K562 (cell line): ENCODE results near the gene CSTF1. TPM values are rescaled to one million over a fixed set of nuclear protein-coding genes. Genes with fewer than 3 reads are reported as not detected.

Source experiments
- ATAC-seq: fragments of 200-7000 bp; cut with Tn5 transposase; 3 replicates; pipeline ENCODE4 v1.9.1; 2020; ENCODE audit warnings: moderate library complexity
- BruUV-seq: library from RNA; stranded (reverse); fragments of 400-500 nt; replicated peaks from 2 replicates; lab custom pipeline; 2021; lab: Mats Ljungman, UMichigan
- CTCF ChIA-PET: fragments of 300-600 bp; formaldehyde crosslinking; extraction: SDS; loops from one replicate; lab custom pipeline; 2021; ENCODE audit warnings: low intra/inter-chr PET ratio; lab: Yijun Ruan, JAX
- POLR2A ChIA-PET: fragments of 300-600, 350-650 bp; sonication (Branson Sonifier 250); formaldehyde crosslinking; extraction: SDS; loops from one replicate; lab custom pipeline; 2021; ENCODE audit warnings: antibody characterized with exemption, inconsistent platforms; lab: Yijun Ruan, JAX
- DNase-seq, 4 experiments: peaks; one replicate each; pipeline versions ENCODE4 v3.0.0 to v3.0.0-alpha.2; 2011 to 2018; ENCODE audit warnings: low spot score in 3 of 4, mixed read lengths in 3 of 4; ENCODE audit errors: extremely low read depth in 1 of 4
- FAIRE-seq: peaks from 2 replicates; lab custom pipeline; 2011; peaks lifted over from hg19 to GRCh38; lab: Jason Lieb, UNC
- H2AFZ ChIP-seq: 2 replicates; pipeline ENCODE4 v1.6.0; 2011; ENCODE audit warnings: low read depth, low read length, control low read depth, inconsistent platforms
- H3K27ac ChIP-seq: fragments of 200-600 bp; 3 replicates; pipeline ENCODE4 v1.8.0; 2011; ENCODE audit warnings: low read depth, mild to moderate bottlenecking, control low read depth, inconsistent platforms, low read length, moderate library complexity, mixed read lengths; ENCODE audit errors: extremely low read depth
- H3K27me3 ChIP-seq, 2 experiments: fragments of 300-600 bp in 1 of 2; 2 replicates in 1 of 2; 3 replicates in 1 of 2; pipeline versions ENCODE4 v1.6.0 to v1.8.0; 2011; ENCODE audit warnings: inconsistent platforms in 2 of 2, low read length in 2 of 2, mild to moderate bottlenecking in 1 of 2, mixed read lengths in 1 of 2, moderate library complexity in 1 of 2; ENCODE audit not compliant: control insufficient read depth in 2 of 2, insufficient read depth in 2 of 2
- H3K36me3 ChIP-seq: fragments of 300-600 bp; 3 replicates; pipeline ENCODE4 v1.8.0; 2011; ENCODE audit warnings: mild to moderate bottlenecking, low read length, inconsistent platforms; ENCODE audit not compliant: control insufficient read depth, insufficient read depth
- H3K4me1 ChIP-seq, 2 experiments: fragments of 200-600 bp in 1 of 2; replicated peaks in 1 of 2; 2 replicates in 1 of 2; 3 replicates in 1 of 2; pipeline versions ENCODE4 v1.5.1 to v1.8.0; 2011; ENCODE audit warnings: inconsistent platforms in 2 of 2, low read length in 2 of 2, mild to moderate bottlenecking in 1 of 2, mixed read lengths in 1 of 2, moderate library complexity in 1 of 2; ENCODE audit not compliant: control insufficient read depth in 2 of 2, insufficient read depth in 2 of 2
- H3K4me2 ChIP-seq: 2 replicates; pipeline ENCODE4 v1.6.1; 2011; ENCODE audit warnings: low read length, control low read depth, inconsistent platforms, mixed read lengths; ENCODE audit not compliant: insufficient read depth
- H3K4me3 ChIP-seq: fragments of 200-600 bp; sonication (generic), shearing (Covaris generic); 2 replicates; pipeline ENCODE4 v1.5.1; 2016; ENCODE audit warnings: control low read depth, inconsistent platforms
- H3K79me2 ChIP-seq: fragments of 200-600 bp; 3 replicates; pipeline ENCODE4 v1.8.0; 2011; ENCODE audit warnings: low read length, inconsistent platforms; ENCODE audit not compliant: control insufficient read depth, insufficient read depth
- H3K9ac ChIP-seq, 2 experiments: 2 replicates each; pipeline versions ENCODE4 v1.6.0 to v1.6.1; 2011; ENCODE audit warnings: low read depth in 2 of 2, low read length in 2 of 2, control low read depth in 1 of 2, inconsistent platforms in 1 of 2, mild to moderate bottlenecking in 1 of 2, mixed read lengths in 1 of 2; ENCODE audit not compliant: insufficient read depth in 1 of 2
- H3K9me1 ChIP-seq: one replicate; pipeline ENCODE4 v1.6.0; 2011; ENCODE audit warnings: inconsistent platforms, mild to moderate bottlenecking, low read length, moderate library complexity; ENCODE audit not compliant: control insufficient read depth, insufficient read depth
- H3K9me3 ChIP-seq: replicated peaks from 2 replicates; pipeline ENCODE4 v1.5.1; 2011; ENCODE audit warnings: low read depth, low read length, inconsistent platforms; ENCODE audit not compliant: control insufficient read depth, insufficient read depth
- H4K20me1 ChIP-seq: replicated peaks from 2 replicates; pipeline ENCODE4 v1.6.1; 2011; ENCODE audit warnings: low read length, inconsistent platforms, mixed read lengths; ENCODE audit not compliant: control insufficient read depth, insufficient read depth
- MCM2 ChIP-seq: fragments of 450-650 bp; IDR thresholded peaks from 2 replicates; pipeline ENCODE4 v1.6.1; 2017; ENCODE audit warnings: low read depth, mild to moderate bottlenecking
- PHB ChIP-seq: fragments of 250-450 bp; sonication (Bioruptor Pico); IDR thresholded peaks from 2 replicates; pipeline ENCODE4 v1.5.0; 2021
- RNF2 ChIP-seq: sonication (generic); IDR thresholded peaks from 2 replicates; pipeline ENCODE4 v1.6.1; 2016
- ZNF165 ChIP-seq: fragments of 250-450 bp; sonication (Bioruptor Pico); IDR thresholded peaks from 2 replicates; pipeline ENCODE4 v1.4.0; 2020; ENCODE audit warnings: borderline replicate concordance
- WGBS: fragments of 100-300 bp; shearing (Covaris generic); methylation state at CpG from one replicate; pipeline ENCODE4 v1.1.6; 2016; ENCODE audit warnings: low coverage, mixed read lengths; ENCODE audit not compliant: insufficient coverage; ENCODE audit errors: missing lambda C conversion rate; 5-methylcytosine and 5-hydroxymethylcytosine counted together
- in situ Hi-C: fragments of 300-500 bp; cut with MboI; formaldehyde crosslinking; loops from 4 replicates; pipeline ENCODE4 v1.15.0; 2018; ENCODE audit warnings: inconsistent platforms, mixed read lengths
- intact Hi-C: fragments of 100-400 bp; cut with micrococcal nuclease; formaldehyde crosslinking; loops from 2 replicates; pipeline ENCODE4 v1.14.2; 2022
- polyA plus RNA-seq, 8 experiments: library from polyadenylated mRNA; depleted of rRNA in 4 of 8; stranded (reverse) in 5 of 8; unstranded in 3 of 8; fragments of >200 nt; fragmentation: Nextera tagmentation in 2 of 8; fragmentation: Illumina TruSeq in 1 of 8; extraction: Ambion mirVana in 2 of 8; extraction: Trizol in 1 of 8; gene quantifications; 2 replicates each; pipeline versions ENCODE4 v1.2.1 to v1.2.3, GENCODE V29; 2011 to 2014; ENCODE audit warnings: inconsistent platforms in 1 of 8, missing spikeins in 1 of 8
- total RNA-seq, 7 experiments: library from RNA; depleted of rRNA in 6 of 7; stranded (reverse); fragments of >200 nt in 6 of 7; fragmentation: Illumina TruSeq in 2 of 7; extraction: Trizol in 2 of 7; gene quantifications; 2 replicates each; pipeline versions ENCODE4 v1.2.1 to v1.2.3, GENCODE V29; 2011 to 2021; ENCODE audit warnings: low replicate concordance in 1 of 7
- TF ChIP-seq, protein P1 (sequence below): sonication (generic); formaldehyde crosslinking; IDR thresholded peaks from 2 replicates; pipeline ENCODE4 v1.8.0; 2023; ENCODE audit warnings: mild to moderate bottlenecking, missing genetic modification reagents
- TF ChIP-seq, protein P2 (sequence below): sonication (generic); formaldehyde crosslinking; IDR thresholded peaks from 2 replicates; pipeline ENCODE4 v1.8.1; 2023; ENCODE audit warnings: mild to moderate bottlenecking, missing genetic modification reagents
- TF ChIP-seq, protein P3 (sequence below): fragments of 250-450 bp; sonication (Bioruptor Pico); IDR thresholded peaks from 2 replicates; pipeline ENCODE4 v1.8.0; 2021; ENCODE audit warnings: moderate library complexity, mild to moderate bottlenecking, inconsistent platforms

Gene CSTF1
- total and polyA plus RNA-seq, 9 of the 15 experiments (the other 6 are each of a cell fraction or from before 2014, with no cell fraction given): 30.8 to 110 (median 53.4) TPM

- TF ChIP-seq ZNF165 (CRISPR knock-in tag): no peak
- Histone ChIP-seq H3K36me3 (no peaks in the 10 kb centered on the region), H3K27ac (no peak overlapping the region), H3K9ac (no peak overlapping the region), H3K4me3 (no peak overlapping the region), H2AFZ (no peak overlapping the region), H3K9me1 (no peaks in the 10 kb centered on the region), H3K27me3 (peaks cover 5 to 7% of the 10 kb centered on the region in 2 experiments; a peak in 3 of 5 replicates), H4K20me1 (no peaks in the 10 kb centered on the region), H3K4me2 (no peak overlapping the region), H3K79me2 (no peaks in the 10 kb centered on the region), H3K4me1 (no peaks in the 10 kb centered on the region; a peak in 1 of 5 replicates), H3K9me3 (no peaks in the 10 kb centered on the region)
- DNase-seq: no peak
- no peak for FAIRE-seq
- 9% methylated on average over 5 of the region's 5 CpGs for WGBS
- CTCF ChIA-PET: no interaction called here
- in situ Hi-C loops (loop anchor here (25.0 kb wide), 1 partner anchor 1265 kb away; no protein-coding TSS in a partner anchor), intact Hi-C loops (loop anchor here (5.0 kb wide), 1 partner anchor 50 kb away; no protein-coding TSS in a partner anchor)
- BruUV-seq: no TSS peak
- ATAC-seq: no peak
- POLR2A ChIA-PET: no interaction called here
Observed at GRCh38 chr20:56352345-56353055, 39.9 kb upstream of the CSTF1 start.

DNA sequence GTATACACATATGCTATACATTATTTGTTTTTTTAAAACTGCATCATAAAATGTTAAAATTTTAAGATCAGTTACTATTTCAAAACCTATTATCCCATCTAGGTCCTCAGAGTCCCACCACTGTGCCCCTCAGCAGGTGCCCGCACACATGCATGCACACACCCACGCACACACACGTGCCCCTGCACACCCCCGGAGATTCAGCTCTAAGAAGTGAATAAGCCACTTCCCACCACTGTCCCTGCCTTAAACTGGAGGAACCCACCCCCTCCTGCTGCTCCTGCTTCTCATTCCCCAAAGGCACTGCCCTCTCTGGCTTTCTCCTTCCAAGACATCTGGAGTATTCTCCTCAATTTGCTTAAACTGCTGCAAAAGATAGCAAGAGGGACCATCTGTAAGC is 39.1 kb upstream of the CSTF1 start:
- no peak for DNase-seq
- no TSS peak for BruUV-seq
- H3K9me1 ChIP-seq: no peaks in the 10 kb centered on the region
- in situ Hi-C loops (loop anchor here (25.0 kb wide), 1 partner anchor 1266 kb away; no protein-coding TSS in a partner anchor), intact Hi-C loops (loop anchor here (5.0 kb wide), 1 partner anchor 51 kb away; no protein-coding TSS in a partner anchor)
- no peak overlapping the region for H3K9ac ChIP-seq
- no peaks in the 10 kb centered on the region for H3K9me3 ChIP-seq
- 22% methylated on average over 4 of the region's 4 CpGs for WGBS
- peaks cover 5 to 6% of the 10 kb centered on the region in 2 experiments; a peak in 4 of 5 replicates for H3K4me1 ChIP-seq
- no peaks in the 10 kb centered on the region for H3K79me2 ChIP-seq
- ChIA-PET CTCF (no interaction called here), POLR2A (interaction anchor here (0.9 kb wide), 1 partner anchor 11 kb away, joined by 4 read pairs; no protein-coding TSS in a partner anchor)
- no peak overlapping the region for H3K27ac ChIP-seq
- H3K36me3 ChIP-seq: no peaks in the 10 kb centered on the region
- H2AFZ ChIP-seq: no peak overlapping the region
- ATAC-seq: no peak
- H4K20me1 ChIP-seq: no peaks in the 10 kb centered on the region
- no peak overlapping the region for H3K4me2 ChIP-seq
- no peak overlapping the region for H3K4me3 ChIP-seq
- peaks cover 3 to 7% of the 10 kb centered on the region in 2 experiments; a peak in 3 of 5 replicates for H3K27me3 ChIP-seq
- no peak for FAIRE-seq
- TF ChIP-seq, protein P1, sequence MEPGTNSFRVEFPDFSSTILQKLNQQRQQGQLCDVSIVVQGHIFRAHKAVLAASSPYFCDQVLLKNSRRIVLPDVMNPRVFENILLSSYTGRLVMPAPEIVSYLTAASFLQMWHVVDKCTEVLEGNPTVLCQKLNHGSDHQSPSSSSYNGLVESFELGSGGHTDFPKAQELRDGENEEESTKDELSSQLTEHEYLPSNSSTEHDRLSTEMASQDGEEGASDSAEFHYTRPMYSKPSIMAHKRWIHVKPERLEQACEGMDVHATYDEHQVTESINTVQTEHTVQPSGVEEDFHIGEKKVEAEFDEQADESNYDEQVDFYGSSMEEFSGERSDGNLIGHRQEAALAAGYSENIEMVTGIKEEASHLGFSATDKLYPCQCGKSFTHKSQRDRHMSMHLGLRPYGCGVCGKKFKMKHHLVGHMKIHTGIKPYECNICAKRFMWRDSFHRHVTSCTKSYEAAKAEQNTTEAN (CRISPR knock-in tag): no peak
- TF ChIP-seq PHB (CRISPR knock-in tag) (no peak), MCM2 (no peak), RNF2 (no peak)
- TF ChIP-seq, protein P2, sequence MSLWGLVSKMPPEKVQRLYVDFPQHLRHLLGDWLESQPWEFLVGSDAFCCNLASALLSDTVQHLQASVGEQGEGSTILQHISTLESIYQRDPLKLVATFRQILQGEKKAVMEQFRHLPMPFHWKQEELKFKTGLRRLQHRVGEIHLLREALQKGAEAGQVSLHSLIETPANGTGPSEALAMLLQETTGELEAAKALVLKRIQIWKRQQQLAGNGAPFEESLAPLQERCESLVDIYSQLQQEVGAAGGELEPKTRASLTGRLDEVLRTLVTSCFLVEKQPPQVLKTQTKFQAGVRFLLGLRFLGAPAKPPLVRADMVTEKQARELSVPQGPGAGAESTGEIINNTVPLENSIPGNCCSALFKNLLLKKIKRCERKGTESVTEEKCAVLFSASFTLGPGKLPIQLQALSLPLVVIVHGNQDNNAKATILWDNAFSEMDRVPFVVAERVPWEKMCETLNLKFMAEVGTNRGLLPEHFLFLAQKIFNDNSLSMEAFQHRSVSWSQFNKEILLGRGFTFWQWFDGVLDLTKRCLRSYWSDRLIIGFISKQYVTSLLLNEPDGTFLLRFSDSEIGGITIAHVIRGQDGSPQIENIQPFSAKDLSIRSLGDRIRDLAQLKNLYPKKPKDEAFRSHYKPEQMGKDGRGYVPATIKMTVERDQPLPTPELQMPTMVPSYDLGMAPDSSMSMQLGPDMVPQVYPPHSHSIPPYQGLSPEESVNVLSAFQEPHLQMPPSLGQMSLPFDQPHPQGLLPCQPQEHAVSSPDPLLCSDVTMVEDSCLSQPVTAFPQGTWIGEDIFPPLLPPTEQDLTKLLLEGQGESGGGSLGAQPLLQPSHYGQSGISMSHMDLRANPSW (CRISPR knock-in tag): no peak
- TF ChIP-seq, protein P3, sequence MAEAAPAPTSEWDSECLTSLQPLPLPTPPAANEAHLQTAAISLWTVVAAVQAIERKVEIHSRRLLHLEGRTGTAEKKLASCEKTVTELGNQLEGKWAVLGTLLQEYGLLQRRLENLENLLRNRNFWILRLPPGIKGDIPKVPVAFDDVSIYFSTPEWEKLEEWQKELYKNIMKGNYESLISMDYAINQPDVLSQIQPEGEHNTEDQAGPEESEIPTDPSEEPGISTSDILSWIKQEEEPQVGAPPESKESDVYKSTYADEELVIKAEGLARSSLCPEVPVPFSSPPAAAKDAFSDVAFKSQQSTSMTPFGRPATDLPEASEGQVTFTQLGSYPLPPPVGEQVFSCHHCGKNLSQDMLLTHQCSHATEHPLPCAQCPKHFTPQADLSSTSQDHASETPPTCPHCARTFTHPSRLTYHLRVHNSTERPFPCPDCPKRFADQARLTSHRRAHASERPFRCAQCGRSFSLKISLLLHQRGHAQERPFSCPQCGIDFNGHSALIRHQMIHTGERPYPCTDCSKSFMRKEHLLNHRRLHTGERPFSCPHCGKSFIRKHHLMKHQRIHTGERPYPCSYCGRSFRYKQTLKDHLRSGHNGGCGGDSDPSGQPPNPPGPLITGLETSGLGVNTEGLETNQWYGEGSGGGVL (CRISPR knock-in tag): no peak
